Measurements from ENCODE around the gene ZNF543.

Gene ZNF543

DNA sequence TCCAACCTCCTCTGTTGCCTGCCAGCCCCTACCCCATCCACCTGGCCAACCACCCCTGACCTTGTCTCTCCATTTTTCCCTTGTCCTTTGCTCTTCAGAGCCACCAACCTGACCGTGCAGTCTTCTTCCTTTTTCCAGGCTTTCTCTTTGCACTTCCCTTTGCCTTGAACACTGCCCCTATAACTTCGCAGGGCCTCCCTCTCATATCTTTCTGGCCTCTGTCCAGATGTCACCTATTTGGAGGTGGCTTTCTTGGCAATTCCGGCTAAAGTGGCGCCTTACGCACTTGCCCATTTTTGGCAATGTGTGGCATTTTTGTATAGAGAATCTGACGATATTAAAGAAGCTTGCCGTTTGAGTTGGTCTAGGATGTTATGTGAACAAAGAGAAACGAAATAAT, 844 bp downstream of the ZNF543 start:
- peak overlapping the region; percentile 86 for H3K4me3 ChIP-seq (ENCODE audit: low read depth, low read length)

DNA sequence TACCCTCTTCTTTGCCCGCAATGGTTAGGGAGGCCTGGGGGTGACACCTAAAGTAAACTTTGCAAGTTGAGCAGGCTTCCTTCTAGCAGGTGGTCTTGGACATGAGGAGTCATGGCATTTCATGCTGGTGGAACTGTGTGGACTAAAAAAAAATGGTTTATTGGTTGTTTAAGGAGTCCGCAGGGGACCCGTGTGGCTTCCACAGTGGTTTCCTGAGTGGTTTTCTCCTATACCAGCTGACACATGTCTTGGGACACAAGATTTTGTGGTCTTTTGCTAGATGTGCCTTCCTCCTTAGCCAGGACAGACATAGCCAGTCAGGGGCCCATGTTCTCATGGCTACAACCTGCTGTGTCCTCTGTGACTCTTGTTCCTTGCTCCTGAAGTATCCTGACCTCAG, 1.5 kb downstream of the ZNF543 start:
- peak overlapping the region; percentile 15 for H3K4me3 ChIP-seq (ENCODE audit: low read depth, low read length)
- TF ChIP-seq, protein P1, sequence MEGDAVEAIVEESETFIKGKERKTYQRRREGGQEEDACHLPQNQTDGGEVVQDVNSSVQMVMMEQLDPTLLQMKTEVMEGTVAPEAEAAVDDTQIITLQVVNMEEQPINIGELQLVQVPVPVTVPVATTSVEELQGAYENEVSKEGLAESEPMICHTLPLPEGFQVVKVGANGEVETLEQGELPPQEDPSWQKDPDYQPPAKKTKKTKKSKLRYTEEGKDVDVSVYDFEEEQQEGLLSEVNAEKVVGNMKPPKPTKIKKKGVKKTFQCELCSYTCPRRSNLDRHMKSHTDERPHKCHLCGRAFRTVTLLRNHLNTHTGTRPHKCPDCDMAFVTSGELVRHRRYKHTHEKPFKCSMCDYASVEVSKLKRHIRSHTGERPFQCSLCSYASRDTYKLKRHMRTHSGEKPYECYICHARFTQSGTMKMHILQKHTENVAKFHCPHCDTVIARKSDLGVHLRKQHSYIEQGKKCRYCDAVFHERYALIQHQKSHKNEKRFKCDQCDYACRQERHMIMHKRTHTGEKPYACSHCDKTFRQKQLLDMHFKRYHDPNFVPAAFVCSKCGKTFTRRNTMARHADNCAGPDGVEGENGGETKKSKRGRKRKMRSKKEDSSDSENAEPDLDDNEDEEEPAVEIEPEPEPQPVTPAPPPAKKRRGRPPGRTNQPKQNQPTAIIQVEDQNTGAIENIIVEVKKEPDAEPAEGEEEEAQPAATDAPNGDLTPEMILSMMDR (IDR thresholded peaks at IDR 0.05; ENCODE audit: borderline replicate concordance, insufficient read depth, low read depth, low read length) = no peak

More for the DNA sequence above, 844 bp downstream of the ZNF543 start:
- TF ChIP-seq, protein P1 (IDR thresholded peaks at IDR 0.05; ENCODE audit: borderline replicate concordance, insufficient read depth, low read depth, low read length) = no peak

DNA sequence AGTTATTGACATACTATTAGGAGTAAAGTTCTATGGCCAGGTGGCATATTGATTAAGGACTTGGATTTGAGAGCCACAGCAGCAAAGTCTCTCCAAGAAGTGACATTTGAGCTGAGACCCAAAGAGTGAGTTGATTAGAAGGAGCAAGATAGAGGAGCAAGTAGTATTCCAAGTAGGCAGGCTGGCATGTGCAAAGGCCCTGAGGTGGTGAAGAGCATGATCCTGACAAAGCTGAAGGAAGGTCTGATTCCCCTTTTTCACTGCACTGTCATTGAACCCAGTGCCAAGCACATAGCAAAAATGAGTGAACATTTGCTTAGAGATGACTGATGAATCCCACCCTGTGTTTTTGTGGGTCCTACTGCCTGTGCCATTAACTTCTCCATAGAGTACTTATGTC, 4.7 kb downstream of the ZNF543 start:
- H3K4me3 ChIP-seq (ENCODE audit: low read depth, low read length) = no peak overlapping the region
- TF ChIP-seq, protein P1 (IDR thresholded peaks at IDR 0.05; ENCODE audit: borderline replicate concordance, insufficient read depth, low read depth, low read length) = no peak

DNA sequence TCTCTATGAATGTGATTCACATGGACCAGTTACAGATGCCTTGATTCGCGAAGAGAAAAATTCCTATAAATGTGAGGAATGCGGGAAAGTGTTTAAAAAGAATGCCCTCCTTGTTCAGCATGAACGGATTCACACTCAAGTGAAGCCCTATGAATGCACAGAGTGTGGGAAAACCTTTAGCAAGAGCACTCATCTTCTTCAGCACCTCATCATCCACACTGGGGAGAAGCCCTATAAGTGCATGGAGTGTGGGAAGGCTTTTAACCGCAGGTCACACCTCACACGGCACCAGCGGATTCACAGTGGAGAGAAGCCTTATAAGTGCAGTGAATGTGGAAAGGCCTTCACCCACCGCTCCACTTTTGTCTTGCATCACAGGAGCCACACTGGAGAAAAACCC, 7.7 kb downstream of the ZNF543 start:
- H3K4me3 ChIP-seq (ENCODE audit: low read depth, low read length) = no peak overlapping the region
- TF ChIP-seq, protein P1 (IDR thresholded peaks at IDR 0.05; ENCODE audit: borderline replicate concordance, insufficient read depth, low read depth, low read length) = no peak

DNA sequence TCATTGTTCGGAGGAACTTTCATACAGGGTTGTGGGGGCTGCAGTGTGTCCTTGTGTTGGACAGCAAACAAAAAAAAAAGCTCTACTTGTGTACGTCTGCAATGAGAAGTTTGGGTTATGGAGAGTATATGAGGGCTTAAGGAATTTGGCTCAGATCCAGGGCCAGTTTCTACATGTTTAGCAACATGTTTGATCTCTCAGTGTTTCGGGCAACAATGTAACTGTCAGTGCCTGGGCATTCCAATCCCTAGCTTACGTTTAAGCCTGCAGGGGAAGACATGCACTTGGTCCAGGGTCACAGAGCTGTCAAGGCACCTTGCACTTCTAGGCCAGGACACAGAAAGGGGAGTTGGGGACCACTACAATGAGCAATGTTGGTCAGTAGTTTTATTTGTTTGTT, 13.9 kb downstream of the ZNF543 start:
- TF ChIP-seq, protein P1 (IDR thresholded peaks at IDR 0.05; ENCODE audit: borderline replicate concordance, insufficient read depth, low read depth, low read length) = no peak
- H3K4me3 ChIP-seq (ENCODE audit: low read depth, low read length) = no peak overlapping the region

DNA sequence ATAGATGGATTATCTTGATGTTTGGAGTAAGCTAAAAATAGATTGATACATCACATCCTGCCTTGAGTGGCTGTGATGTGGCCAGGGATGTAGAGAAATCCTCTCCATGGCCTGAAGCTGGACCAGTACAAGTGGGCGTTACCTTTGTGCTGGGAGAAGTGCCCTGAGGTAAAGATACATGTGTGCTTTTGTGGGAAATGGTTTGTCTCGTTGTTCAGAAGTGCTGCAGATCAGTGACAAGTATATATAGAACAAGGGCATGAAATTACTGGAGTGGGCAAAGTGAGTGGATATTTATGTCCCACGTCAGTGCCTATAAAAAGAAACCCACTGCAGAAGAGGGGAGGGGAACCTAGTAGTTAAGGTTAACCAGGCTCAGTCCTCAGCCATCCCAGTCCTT, 18.6 kb downstream of the ZNF543 start:
- no peak overlapping the region for H3K4me3 ChIP-seq (ENCODE audit: low read depth, low read length)
- TF ChIP-seq, protein P1 (IDR thresholded peaks at IDR 0.05; ENCODE audit: borderline replicate concordance, insufficient read depth, low read depth, low read length) = no peak

DNA sequence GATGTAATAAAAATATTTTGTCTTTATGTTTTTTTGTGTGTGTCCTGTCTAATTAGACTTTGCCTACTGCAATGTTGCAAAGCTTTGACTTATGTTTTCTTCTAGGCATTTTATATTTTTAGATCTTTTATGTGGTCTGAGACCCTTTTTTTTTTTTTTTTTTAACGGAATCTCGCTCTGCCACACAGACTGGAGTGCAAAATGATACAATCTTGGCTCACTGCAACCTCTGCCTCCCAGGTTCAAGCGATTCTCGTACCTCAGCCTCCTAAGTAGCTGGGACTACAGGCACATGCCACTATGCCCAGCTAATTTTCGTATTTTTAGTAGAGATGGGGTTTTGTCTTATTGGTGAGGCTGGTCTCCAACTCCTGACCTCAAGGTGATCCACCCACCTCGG, 22.3 kb downstream of the ZNF543 start:
- no peak overlapping the region for H3K4me3 ChIP-seq (ENCODE audit: low read depth, low read length)
- TF ChIP-seq, protein P1 (IDR thresholded peaks at IDR 0.05; ENCODE audit: borderline replicate concordance, insufficient read depth, low read depth, low read length) = no peak
